H1 (cell line): ENCODE measurements around the gene DOK3. TPM values are rescaled to one million over a fixed set of nuclear protein-coding genes. Genes with fewer than 3 reads are reported as not detected.
A peak's percentile ranks its signal among the peaks of the same experiment; 100 is the strongest.

Experiments used
- KDM1A ChIP-seq: fragments of 200-600, 300-600 bp; sonication (generic); IDR thresholded peaks from 2 replicates; pipeline ENCODE4 v1.7.1; 2016; ENCODE audit warnings: mild to moderate bottlenecking, low read length, borderline replicate concordance
- polyA plus RNA-seq, 7 experiments: library from polyadenylated mRNA; depleted of rRNA in 3 of 7; stranded (reverse) in 5 of 7; unstranded in 2 of 7; fragments of >200 nt in 5 of 7; fragments of 200-250 nt in 2 of 7; gene quantifications; 1 replicate in 5 of 7; 2 replicates in 1 of 7; 4 replicates in 1 of 7; pipeline versions ENCODE4 v1.2.1 to v1.2.3, GENCODE V29; 2011 to 2013; ENCODE audit warnings: missing spikeins in 2 of 7, mixed read lengths in 2 of 7
- total RNA-seq: library from RNA; stranded (reverse); fragmentation: NEBNext Ultra II Directional; extraction: Animal tissue kit (Norgen Biotek cat#: 25700); gene quantifications from 2 replicates; pipeline ENCODE4 v1.2.1, GENCODE V29; 2021
- TF ChIP-seq, protein P1 (sequence below): fragments of 300-600 bp; sonication (generic); IDR thresholded peaks from 2 replicates; pipeline ENCODE4 v1.7.1; 2012; ENCODE audit warnings: low read length, moderate library complexity, mild to moderate bottlenecking, inconsistent platforms; ENCODE audit not compliant: insufficient replicate concordance

Gene DOK3
- total and polyA plus RNA-seq, 2 of the 8 experiments (the other 6 are each of a cell fraction or from before 2014, with no cell fraction given): 4.2 to 6.4 TPM

DNA sequence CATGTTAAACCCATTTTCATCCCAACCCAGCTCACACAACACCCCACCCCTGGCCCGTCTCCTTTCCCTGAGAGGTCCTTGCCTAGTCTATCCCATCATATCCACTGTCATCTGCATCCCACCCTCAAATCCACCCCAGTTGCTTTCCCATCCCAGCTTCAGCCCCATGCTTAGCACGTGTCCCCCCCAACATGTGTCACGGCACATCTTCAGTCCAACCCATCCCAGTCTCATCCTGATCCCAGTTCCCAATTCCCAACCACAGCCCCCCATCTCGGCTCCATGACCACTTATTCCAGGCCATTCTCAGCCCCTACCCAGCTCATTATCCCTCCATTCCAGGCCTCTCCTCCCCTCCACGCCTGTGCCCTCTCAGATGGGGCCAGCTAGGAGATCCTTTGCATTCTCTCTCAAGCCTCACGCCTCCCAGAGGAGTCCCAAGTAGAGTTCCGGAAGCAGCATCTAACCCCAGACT is 35.6 kb downstream of the DOK3 start (continued):
- TF ChIP-seq, protein P1, sequence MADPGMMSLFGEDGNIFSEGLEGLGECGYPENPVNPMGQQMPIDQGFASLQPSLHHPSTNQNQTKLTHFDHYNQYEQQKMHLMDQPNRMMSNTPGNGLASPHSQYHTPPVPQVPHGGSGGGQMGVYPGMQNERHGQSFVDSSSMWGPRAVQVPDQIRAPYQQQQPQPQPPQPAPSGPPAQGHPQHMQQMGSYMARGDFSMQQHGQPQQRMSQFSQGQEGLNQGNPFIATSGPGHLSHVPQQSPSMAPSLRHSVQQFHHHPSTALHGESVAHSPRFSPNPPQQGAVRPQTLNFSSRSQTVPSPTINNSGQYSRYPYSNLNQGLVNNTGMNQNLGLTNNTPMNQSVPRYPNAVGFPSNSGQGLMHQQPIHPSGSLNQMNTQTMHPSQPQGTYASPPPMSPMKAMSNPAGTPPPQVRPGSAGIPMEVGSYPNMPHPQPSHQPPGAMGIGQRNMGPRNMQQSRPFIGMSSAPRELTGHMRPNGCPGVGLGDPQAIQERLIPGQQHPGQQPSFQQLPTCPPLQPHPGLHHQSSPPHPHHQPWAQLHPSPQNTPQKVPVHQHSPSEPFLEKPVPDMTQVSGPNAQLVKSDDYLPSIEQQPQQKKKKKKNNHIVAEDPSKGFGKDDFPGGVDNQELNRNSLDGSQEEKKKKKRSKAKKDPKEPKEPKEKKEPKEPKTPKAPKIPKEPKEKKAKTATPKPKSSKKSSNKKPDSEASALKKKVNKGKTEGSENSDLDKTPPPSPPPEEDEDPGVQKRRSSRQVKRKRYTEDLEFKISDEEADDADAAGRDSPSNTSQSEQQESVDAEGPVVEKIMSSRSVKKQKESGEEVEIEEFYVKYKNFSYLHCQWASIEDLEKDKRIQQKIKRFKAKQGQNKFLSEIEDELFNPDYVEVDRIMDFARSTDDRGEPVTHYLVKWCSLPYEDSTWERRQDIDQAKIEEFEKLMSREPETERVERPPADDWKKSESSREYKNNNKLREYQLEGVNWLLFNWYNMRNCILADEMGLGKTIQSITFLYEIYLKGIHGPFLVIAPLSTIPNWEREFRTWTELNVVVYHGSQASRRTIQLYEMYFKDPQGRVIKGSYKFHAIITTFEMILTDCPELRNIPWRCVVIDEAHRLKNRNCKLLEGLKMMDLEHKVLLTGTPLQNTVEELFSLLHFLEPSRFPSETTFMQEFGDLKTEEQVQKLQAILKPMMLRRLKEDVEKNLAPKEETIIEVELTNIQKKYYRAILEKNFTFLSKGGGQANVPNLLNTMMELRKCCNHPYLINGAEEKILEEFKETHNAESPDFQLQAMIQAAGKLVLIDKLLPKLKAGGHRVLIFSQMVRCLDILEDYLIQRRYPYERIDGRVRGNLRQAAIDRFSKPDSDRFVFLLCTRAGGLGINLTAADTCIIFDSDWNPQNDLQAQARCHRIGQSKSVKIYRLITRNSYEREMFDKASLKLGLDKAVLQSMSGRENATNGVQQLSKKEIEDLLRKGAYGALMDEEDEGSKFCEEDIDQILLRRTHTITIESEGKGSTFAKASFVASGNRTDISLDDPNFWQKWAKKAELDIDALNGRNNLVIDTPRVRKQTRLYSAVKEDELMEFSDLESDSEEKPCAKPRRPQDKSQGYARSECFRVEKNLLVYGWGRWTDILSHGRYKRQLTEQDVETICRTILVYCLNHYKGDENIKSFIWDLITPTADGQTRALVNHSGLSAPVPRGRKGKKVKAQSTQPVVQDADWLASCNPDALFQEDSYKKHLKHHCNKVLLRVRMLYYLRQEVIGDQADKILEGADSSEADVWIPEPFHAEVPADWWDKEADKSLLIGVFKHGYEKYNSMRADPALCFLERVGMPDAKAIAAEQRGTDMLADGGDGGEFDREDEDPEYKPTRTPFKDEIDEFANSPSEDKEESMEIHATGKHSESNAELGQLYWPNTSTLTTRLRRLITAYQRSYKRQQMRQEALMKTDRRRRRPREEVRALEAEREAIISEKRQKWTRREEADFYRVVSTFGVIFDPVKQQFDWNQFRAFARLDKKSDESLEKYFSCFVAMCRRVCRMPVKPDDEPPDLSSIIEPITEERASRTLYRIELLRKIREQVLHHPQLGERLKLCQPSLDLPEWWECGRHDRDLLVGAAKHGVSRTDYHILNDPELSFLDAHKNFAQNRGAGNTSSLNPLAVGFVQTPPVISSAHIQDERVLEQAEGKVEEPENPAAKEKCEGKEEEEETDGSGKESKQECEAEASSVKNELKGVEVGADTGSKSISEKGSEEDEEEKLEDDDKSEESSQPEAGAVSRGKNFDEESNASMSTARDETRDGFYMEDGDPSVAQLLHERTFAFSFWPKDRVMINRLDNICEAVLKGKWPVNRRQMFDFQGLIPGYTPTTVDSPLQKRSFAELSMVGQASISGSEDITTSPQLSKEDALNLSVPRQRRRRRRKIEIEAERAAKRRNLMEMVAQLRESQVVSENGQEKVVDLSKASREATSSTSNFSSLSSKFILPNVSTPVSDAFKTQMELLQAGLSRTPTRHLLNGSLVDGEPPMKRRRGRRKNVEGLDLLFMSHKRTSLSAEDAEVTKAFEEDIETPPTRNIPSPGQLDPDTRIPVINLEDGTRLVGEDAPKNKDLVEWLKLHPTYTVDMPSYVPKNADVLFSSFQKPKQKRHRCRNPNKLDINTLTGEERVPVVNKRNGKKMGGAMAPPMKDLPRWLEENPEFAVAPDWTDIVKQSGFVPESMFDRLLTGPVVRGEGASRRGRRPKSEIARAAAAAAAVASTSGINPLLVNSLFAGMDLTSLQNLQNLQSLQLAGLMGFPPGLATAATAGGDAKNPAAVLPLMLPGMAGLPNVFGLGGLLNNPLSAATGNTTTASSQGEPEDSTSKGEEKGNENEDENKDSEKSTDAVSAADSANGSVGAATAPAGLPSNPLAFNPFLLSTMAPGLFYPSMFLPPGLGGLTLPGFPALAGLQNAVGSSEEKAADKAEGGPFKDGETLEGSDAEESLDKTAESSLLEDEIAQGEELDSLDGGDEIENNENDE: no peak
- peak; percentile 39; the same call in 1 of the 2 replicates for TF ChIP-seq KDM1A
